GM12878 (cell line): ENCODE measurements around the gene MTRF1. TPM values are rescaled to one million over a fixed set of nuclear protein-coding genes. Genes with fewer than 3 reads are reported as not detected.

Experiments used
- ATAC-seq: fragments of 200-7000 bp; cut with Tn5 transposase; 3 replicates; pipeline ENCODE4 v1.9.1; 2020; ENCODE audit warnings: mild to moderate bottlenecking, moderate library complexity
- BruUV-seq: library from RNA; stranded (reverse); fragments of 400-500 nt; replicated peaks from 2 replicates; lab custom pipeline; 2021; lab: Mats Ljungman, UMichigan
- CTCF ChIA-PET: fragments of 300-600 bp; sonication (Branson Sonifier 250); formaldehyde crosslinking; extraction: SDS; loops from one replicate; lab custom pipeline; 2021; ENCODE audit warnings: inconsistent platforms; lab: Yijun Ruan, JAX
- POLR2A ChIA-PET: fragments of 350-600 bp; formaldehyde crosslinking; extraction: SDS; loops from one replicate; lab custom pipeline; 2021; ENCODE audit warnings: inconsistent platforms; lab: Charles Lee
- RAD21 ChIA-PET: fragments of 300-600 bp; sonication (Branson Sonifier 250); formaldehyde crosslinking; loops from one replicate; lab custom pipeline; 2023; ENCODE audit warnings: antibody characterized with exemption; ENCODE audit not compliant: unreplicated experiment; lab: Charles Lee
- SMC1A ChIA-PET: fragments of 300-600 bp; sonication (Branson Sonifier 250); formaldehyde crosslinking; loops from one replicate; lab custom pipeline; 2023; ENCODE audit not compliant: unreplicated experiment, uncharacterized antibody; lab: Charles Lee
- DNase-seq: peaks from one replicate; pipeline ENCODE4 v3.0.0-alpha.2; 2011; ENCODE audit warnings: low read depth, low spot score
- FAIRE-seq: peaks from 3 replicates; lab custom pipeline; 2011; peaks lifted over from hg19 to GRCh38; lab: Jason Lieb, UNC
- H2AFZ ChIP-seq: 2 replicates; pipeline ENCODE4 v1.6.0; 2011; ENCODE audit warnings: low read depth, low read length, control low read depth; ENCODE audit not compliant: control insufficient read depth
- H3K27ac ChIP-seq: 2 replicates; pipeline ENCODE4 v1.5.1; 2011; ENCODE audit warnings: control low read depth; ENCODE audit not compliant: control insufficient read depth, insufficient read depth
- H3K27me3 ChIP-seq, 2 experiments: replicated peaks in 1 of 2; 2 replicates each; pipeline versions ENCODE4 v1.6.0 to v1.6.1; 2011; ENCODE audit warnings: low read length in 1 of 2; ENCODE audit not compliant: control insufficient read depth in 2 of 2, insufficient read depth in 2 of 2
- H3K36me3 ChIP-seq, 2 experiments: 2 replicates each; pipeline ENCODE4 v1.5.1; 2011; ENCODE audit warnings: low read length in 1 of 2; ENCODE audit not compliant: control insufficient read depth in 2 of 2, insufficient read depth in 2 of 2
- H3K4me1 ChIP-seq: 2 replicates; pipeline ENCODE4 v1.6.1; 2011; ENCODE audit warnings: mild to moderate bottlenecking, low read length, moderate library complexity, mixed read lengths; ENCODE audit not compliant: control insufficient read depth, insufficient read depth
- H3K4me2 ChIP-seq: 2 replicates; pipeline ENCODE4 v1.6.0; 2011; ENCODE audit warnings: control low read depth; ENCODE audit not compliant: control insufficient read depth, insufficient read depth
- H3K4me3 ChIP-seq: fragments of 200-600 bp; sonication (generic); 2 replicates; pipeline ENCODE4 v1.5.1; 2016
- H3K79me2 ChIP-seq: 2 replicates; pipeline ENCODE4 v1.6.0; 2011; ENCODE audit warnings: low read length; ENCODE audit not compliant: control insufficient read depth, insufficient read depth
- H3K9ac ChIP-seq: 2 replicates; pipeline ENCODE4 v1.8.0; 2011; ENCODE audit warnings: low read length, control low read depth, mixed read lengths; ENCODE audit not compliant: control insufficient read depth, insufficient read depth
- H3K9me3 ChIP-seq: replicated peaks from 3 replicates; pipeline ENCODE4 v1.5.1; 2011; ENCODE audit warnings: mild to moderate bottlenecking, low read length; ENCODE audit not compliant: control insufficient read depth, insufficient read depth
- H4K20me1 ChIP-seq: 2 replicates; pipeline ENCODE4 v1.6.0; 2011; ENCODE audit not compliant: control insufficient read depth, insufficient read depth
- ASH2L ChIP-seq: fragments of 300-600, 200-600 bp; sonication (generic); IDR thresholded peaks from 2 replicates; pipeline ENCODE4 v1.6.1; 2017; ENCODE audit warnings: low read depth, mild to moderate bottlenecking, borderline replicate concordance
- BACH1 ChIP-seq: fragments of 450-650 bp; IDR thresholded peaks from 2 replicates; pipeline ENCODE4 v1.6.1; 2017; ENCODE audit warnings: mild to moderate bottlenecking, borderline replicate concordance
- BHLHE40 ChIP-seq, 2 experiments: fragments of 450-650 bp in 1 of 2; IDR thresholded peaks; 2 replicates each; pipeline ENCODE4 v1.6.1; 2011 to 2017; ENCODE audit warnings: low read depth in 2 of 2, borderline replicate concordance in 1 of 2, improper control_type of control experiment in 1 of 2, low read length in 1 of 2, mild to moderate bottlenecking in 1 of 2
- IKZF1 ChIP-seq: fragments of 450-650 bp; conservative IDR thresholded peaks from 2 replicates; pipeline ENCODE4 v1.6.1; 2017; ENCODE audit warnings: antibody characterized with exemption, mild to moderate bottlenecking
- IKZF2 ChIP-seq, 2 experiments: fragments of 450-650 bp; IDR thresholded peaks; 2 replicates each; pipeline ENCODE4 v1.6.1; 2017; ENCODE audit warnings: mild to moderate bottlenecking in 2 of 2, moderate library complexity in 2 of 2
- JUNB ChIP-seq: IDR thresholded peaks from 2 replicates; pipeline ENCODE4 v1.6.1; 2016; ENCODE audit warnings: antibody characterized with exemption, mild to moderate bottlenecking
- MYB ChIP-seq: fragments of 150-350 bp; IDR thresholded peaks from 2 replicates; pipeline ENCODE4 v1.6.1; 2014; ENCODE audit warnings: mild to moderate bottlenecking, low read depth, low read length, borderline replicate concordance
- NR2C1 ChIP-seq: fragments of 450-650 bp; IDR thresholded peaks from 2 replicates; pipeline ENCODE4 v1.6.1; 2017; ENCODE audit warnings: antibody characterized with exemption, mild to moderate bottlenecking, moderate library complexity
- NR2C2 ChIP-seq: IDR thresholded peaks from 2 replicates; pipeline ENCODE4 v1.6.1; 2011; ENCODE audit warnings: borderline replicate concordance, low read depth; ENCODE audit not compliant: control insufficient read depth, insufficient read length
- RBBP5 ChIP-seq: fragments of 200-600 bp; sonication (generic); conservative IDR thresholded peaks from 2 replicates; pipeline ENCODE4 v1.6.1; 2016
- USF1 ChIP-seq: IDR thresholded peaks from 2 replicates; pipeline ENCODE4 v1.6.1; 2011; ENCODE audit warnings: borderline replicate concordance, low read depth, mild to moderate bottlenecking, moderate library complexity, mixed read lengths, low read length; ENCODE audit not compliant: insufficient read depth; ENCODE audit errors: extremely low read length
- ZSCAN29 ChIP-seq: fragments of 450-650 bp; IDR thresholded peaks from 2 replicates; pipeline ENCODE4 v1.6.1; 2017; ENCODE audit warnings: mild to moderate bottlenecking, moderate library complexity
- WGBS: methylation state at CpG from one replicate; pipeline ENCODE4 v1.1.6; 2016; ENCODE audit warnings: low lambda C conversion rate; ENCODE audit not compliant: insufficient replicate concordance, insufficient coverage; ENCODE audit errors: missing lambda C conversion rate; 5-methylcytosine and 5-hydroxymethylcytosine counted together
- in situ Hi-C: fragments of 300-500 bp; cut with MboI; formaldehyde crosslinking; loops from 9 replicates; pipeline ENCODE4 v1.14.3; 2018; ENCODE audit warnings: mixed read lengths
- intact Hi-C: fragments of 100-400 bp; cut with micrococcal nuclease; formaldehyde crosslinking; loops from one replicate; pipeline ENCODE4 v1.14.2; 2022; ENCODE audit not compliant: unreplicated experiment
- polyA plus RNA-seq, 11 experiments: library from polyadenylated mRNA; depleted of rRNA in 4 of 11; unstranded in 6 of 11; stranded (reverse) in 5 of 11; fragments of >200 nt; fragmentation: Nextera tagmentation in 4 of 11; fragmentation: Illumina TruSeq in 1 of 11; extraction: Ambion mirVana in 4 of 11; extraction: Trizol in 1 of 11; gene quantifications; 1 replicate in 1 of 11; 2 replicates in 10 of 11; pipeline versions ENCODE4 v1.2.1 to v1.2.3, GENCODE V29; 2011 to 2016; ENCODE audit warnings: inconsistent platforms in 2 of 11, missing spikeins in 2 of 11, low read depth in 1 of 11
- total RNA-seq, 4 experiments: library from RNA; depleted of rRNA in 3 of 4; stranded (reverse); fragments of >200 nt in 3 of 4; fragmentation: Illumina TruSeq in 1 of 4; extraction: Trizol in 1 of 4; gene quantifications; 2 replicates each; pipeline versions ENCODE4 v1.2.1 to v1.2.3, GENCODE V29; 2013 to 2021
- TF ChIP-seq, protein P1 (sequence below): fragments of 450-650 bp; IDR thresholded peaks from 2 replicates; pipeline ENCODE4 v1.6.1; 2018; ENCODE audit warnings: borderline replicate concordance, mild to moderate bottlenecking; ENCODE audit not compliant: partially characterized antibody

Gene MTRF1
- total and polyA plus RNA-seq, 10 of the 15 experiments (the other 5 are each of a cell fraction or from before 2014, with no cell fraction given), result 12.1 to 33.7 (median 20.6) TPM

DNA sequence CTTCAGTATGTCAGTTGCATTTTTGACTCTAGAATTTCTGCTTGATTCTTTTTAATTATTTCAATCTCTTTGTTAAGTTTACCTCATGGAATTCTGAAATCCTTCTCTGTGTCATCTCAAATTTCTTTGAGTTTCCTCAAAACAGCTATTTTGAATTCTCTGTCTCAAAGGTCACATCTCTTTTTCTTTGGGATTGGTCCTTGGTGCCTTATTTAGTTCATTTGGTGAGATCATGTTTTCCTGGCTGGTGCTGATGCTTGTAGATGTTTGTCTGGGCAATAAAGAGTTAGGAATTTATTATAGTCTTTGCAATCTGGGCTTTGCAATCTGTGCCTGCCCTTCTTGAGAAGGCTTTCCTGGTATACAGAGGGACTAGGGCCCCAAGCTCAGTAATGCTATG, 50.5 kb downstream of the MTRF1 start (continued):
- TF ChIP-seq USF1 (no peak), ZSCAN29 (no peak), IKZF1 (no peak), ASH2L (no peak), NR2C2 (no peak), RBBP5 (no peak), BHLHE40 (IDR thresholded peaks at IDR 0.05; ENCODE audit: borderline replicate concordance in 1 of 2, low read depth in 2 of 2, low read length in 1 of 2) (no peak), NR2C1 (no peak)
- TF ChIP-seq, protein P1, sequence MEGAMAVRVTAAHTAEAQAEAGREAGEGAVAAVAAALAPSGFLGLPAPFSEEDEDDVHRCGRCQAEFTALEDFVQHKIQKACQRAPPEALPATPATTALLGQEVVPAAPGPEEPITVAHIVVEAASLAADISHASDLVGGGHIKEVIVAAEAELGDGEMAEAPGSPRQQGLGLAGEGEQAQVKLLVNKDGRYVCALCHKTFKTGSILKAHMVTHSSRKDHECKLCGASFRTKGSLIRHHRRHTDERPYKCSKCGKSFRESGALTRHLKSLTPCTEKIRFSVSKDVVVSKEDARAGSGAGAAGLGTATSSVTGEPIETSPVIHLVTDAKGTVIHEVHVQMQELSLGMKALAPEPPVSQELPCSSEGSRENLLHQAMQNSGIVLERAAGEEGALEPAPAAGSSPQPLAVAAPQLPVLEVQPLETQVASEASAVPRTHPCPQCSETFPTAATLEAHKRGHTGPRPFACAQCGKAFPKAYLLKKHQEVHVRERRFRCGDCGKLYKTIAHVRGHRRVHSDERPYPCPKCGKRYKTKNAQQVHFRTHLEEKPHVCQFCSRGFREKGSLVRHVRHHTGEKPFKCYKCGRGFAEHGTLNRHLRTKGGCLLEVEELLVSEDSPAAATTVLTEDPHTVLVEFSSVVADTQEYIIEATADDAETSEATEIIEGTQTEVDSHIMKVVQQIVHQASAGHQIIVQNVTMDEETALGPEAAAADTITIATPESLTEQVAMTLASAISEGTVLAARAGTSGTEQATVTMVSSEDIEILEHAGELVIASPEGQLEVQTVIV, result no peak

GRCh38 chr13:41211062-41211461, 52.3 kb downstream of the MTRF1 start:
- no peaks in the 10 kb centered on the region for H4K20me1 ChIP-seq
- H3K9ac ChIP-seq, result no peak overlapping the region
- no TSS peak for BruUV-seq
- in situ Hi-C loops, result no loop called here
- CTCF ChIA-PET, result no interaction called here
- DNase-seq (no peak), FAIRE-seq (no peak), ATAC-seq (no peak)
- H3K4me1 ChIP-seq, result no peaks in the 10 kb centered on the region
- POLR2A ChIA-PET, result no interaction called here
- no peaks in the 10 kb centered on the region for H3K36me3 ChIP-seq
- intact Hi-C loops, result no loop called here
- H2AFZ ChIP-seq, result no peak overlapping the region
- no peak overlapping the region for H3K4me2 ChIP-seq
- 96% methylated on average over 2 of the region's 2 CpGs for WGBS
- H3K27ac ChIP-seq, result no peak overlapping the region
- no peaks in the 10 kb centered on the region for H3K79me2 ChIP-seq
- H3K4me3 ChIP-seq, result no peak overlapping the region
- SMC1A ChIA-PET, result no interaction called here
- H3K9me3 ChIP-seq, result no peaks in the 10 kb centered on the region; the same call in 2 of the 3 replicates
- RAD21 ChIA-PET, result no interaction called here
- no peak for TF ChIP-seq BACH1
- TF ChIP-seq MYB, result no peak
- no peak for TF ChIP-seq JUNB
- TF ChIP-seq IKZF1, result no peak
- no peak for TF ChIP-seq IKZF2 (IDR thresholded peaks at IDR 0.05)
- H3K27me3 ChIP-seq, result no peaks in the 10 kb centered on the region
